PFSK-1 (cell line): ENCODE results near the gene MGLL.

Experiments
- FOXP2 ChIP-seq: optimal IDR thresholded peaks from 2 replicates; pipeline ENCODE3; 2011; ENCODE audit warnings: borderline replicate concordance, control low read depth, inconsistent platforms; ENCODE audit not compliant: insufficient read depth; ENCODE audit errors: extremely low read length, extremely low read depth
- SIN3A ChIP-seq: IDR thresholded peaks from 2 replicates; pipeline ENCODE4 v1.6.1; 2012; ENCODE audit warnings: mild to moderate bottlenecking, low read length, moderate library complexity, borderline replicate concordance; ENCODE audit not compliant: insufficient read depth
- TAF1 ChIP-seq: IDR thresholded peaks from 2 replicates; pipeline ENCODE4 v1.6.1; 2012; ENCODE audit warnings: low read length, control low read depth, borderline replicate concordance; ENCODE audit not compliant: insufficient read depth
- TF ChIP-seq, protein P1 (sequence below), 2 experiments: IDR thresholded peaks; 2 replicates each; pipeline versions ENCODE4 v1.6.1 to v1.8.0; 2011 to 2012; ENCODE audit warnings: low read depth in 2 of 2, low read length in 2 of 2, control low read depth in 1 of 2, inconsistent platforms in 1 of 2, mild to moderate bottlenecking in 1 of 2, moderate library complexity in 1 of 2; ENCODE audit not compliant: insufficient read depth in 1 of 2

DNA sequence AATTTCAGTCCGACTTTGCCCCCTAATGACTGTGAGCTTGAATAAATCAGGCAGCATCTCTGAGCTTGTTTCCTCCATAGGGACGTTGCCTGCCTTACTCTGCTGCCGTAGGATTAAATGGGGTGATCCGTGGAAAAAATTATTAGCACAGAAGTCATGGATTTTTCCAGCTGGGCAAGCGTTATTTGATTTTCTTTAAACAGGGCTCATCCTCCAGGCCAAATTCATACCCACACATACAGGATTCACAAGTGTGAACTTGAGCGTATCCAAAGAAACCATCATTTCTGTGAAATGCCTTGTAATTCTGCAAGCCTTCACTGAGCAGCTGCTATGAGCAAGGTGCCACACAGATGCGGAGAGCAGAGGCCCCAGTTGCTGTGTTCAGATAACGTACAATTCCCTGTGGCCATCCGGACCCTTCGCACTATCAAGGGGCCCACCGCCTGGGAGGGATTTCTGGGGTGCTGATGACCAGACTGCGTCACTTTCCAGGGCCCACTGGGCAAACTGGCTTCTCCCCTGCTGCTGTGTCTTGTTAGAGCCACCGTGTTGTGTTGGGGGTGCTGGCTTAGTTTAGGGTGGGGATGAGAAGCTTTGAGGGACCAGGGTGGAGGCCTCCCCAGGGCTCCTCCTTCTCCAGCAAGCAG lies 61.4 kb downstream of the MGLL start:
- TF ChIP-seq SIN3A (no peak), TAF1 (no peak), FOXP2 (no peak)
- TF ChIP-seq, protein P1, sequence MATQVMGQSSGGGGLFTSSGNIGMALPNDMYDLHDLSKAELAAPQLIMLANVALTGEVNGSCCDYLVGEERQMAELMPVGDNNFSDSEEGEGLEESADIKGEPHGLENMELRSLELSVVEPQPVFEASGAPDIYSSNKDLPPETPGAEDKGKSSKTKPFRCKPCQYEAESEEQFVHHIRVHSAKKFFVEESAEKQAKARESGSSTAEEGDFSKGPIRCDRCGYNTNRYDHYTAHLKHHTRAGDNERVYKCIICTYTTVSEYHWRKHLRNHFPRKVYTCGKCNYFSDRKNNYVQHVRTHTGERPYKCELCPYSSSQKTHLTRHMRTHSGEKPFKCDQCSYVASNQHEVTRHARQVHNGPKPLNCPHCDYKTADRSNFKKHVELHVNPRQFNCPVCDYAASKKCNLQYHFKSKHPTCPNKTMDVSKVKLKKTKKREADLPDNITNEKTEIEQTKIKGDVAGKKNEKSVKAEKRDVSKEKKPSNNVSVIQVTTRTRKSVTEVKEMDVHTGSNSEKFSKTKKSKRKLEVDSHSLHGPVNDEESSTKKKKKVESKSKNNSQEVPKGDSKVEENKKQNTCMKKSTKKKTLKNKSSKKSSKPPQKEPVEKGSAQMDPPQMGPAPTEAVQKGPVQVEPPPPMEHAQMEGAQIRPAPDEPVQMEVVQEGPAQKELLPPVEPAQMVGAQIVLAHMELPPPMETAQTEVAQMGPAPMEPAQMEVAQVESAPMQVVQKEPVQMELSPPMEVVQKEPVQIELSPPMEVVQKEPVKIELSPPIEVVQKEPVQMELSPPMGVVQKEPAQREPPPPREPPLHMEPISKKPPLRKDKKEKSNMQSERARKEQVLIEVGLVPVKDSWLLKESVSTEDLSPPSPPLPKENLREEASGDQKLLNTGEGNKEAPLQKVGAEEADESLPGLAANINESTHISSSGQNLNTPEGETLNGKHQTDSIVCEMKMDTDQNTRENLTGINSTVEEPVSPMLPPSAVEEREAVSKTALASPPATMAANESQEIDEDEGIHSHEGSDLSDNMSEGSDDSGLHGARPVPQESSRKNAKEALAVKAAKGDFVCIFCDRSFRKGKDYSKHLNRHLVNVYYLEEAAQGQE (IDR thresholded peaks at IDR 0.05; ENCODE audit: insufficient read depth in 1 of 2, low read depth in 2 of 2, low read length in 2 of 2) = no peak
